Keratinocyte (primary cell): ENCODE data around the gene RHOBTB3. TPM values are rescaled to one million over a fixed set of nuclear protein-coding genes. Genes with fewer than 3 reads are reported as not detected.

Experiments used
- DNase-seq: peaks from one replicate; pipeline ENCODE4 v3.0.0-alpha.2; 2011; ENCODE audit warnings: low read depth, missing footprints, low spot score
- FAIRE-seq: peaks from 2 replicates; lab custom pipeline; 2011; peaks lifted over from hg19 to GRCh38; lab: Jason Lieb, UNC
- H2AFZ ChIP-seq: 2 replicates; pipeline ENCODE4 v1.6.0; 2012; ENCODE audit warnings: low read length, control low read depth, inconsistent platforms; ENCODE audit not compliant: control insufficient read depth
- H3K27ac ChIP-seq: 2 replicates; pipeline ENCODE4 v1.5.1; 2011; ENCODE audit warnings: low read length; ENCODE audit not compliant: control insufficient read depth, insufficient read depth
- H3K27me3 ChIP-seq: 3 replicates; pipeline ENCODE4 v1.6.0; 2011; ENCODE audit warnings: low read length; ENCODE audit not compliant: control insufficient read depth, insufficient read depth; ENCODE audit errors: extremely low read depth
- H3K36me3 ChIP-seq, 2 experiments: 2 replicates in 1 of 2; 3 replicates in 1 of 2; pipeline ENCODE4 v1.5.1; 2011; ENCODE audit warnings: low read length in 2 of 2, mild to moderate bottlenecking in 1 of 2; ENCODE audit not compliant: control insufficient read depth in 2 of 2, insufficient read depth in 2 of 2; ENCODE audit errors: extremely low read depth in 1 of 2
- H3K4me1 ChIP-seq: 3 replicates; pipeline ENCODE4 v1.5.1; 2011; ENCODE audit warnings: low read length; ENCODE audit not compliant: control insufficient read depth, insufficient read depth; ENCODE audit errors: extremely low read depth
- H3K4me2 ChIP-seq: 3 replicates; pipeline ENCODE4 v1.6.0; 2011; ENCODE audit warnings: low read depth, low read length; ENCODE audit not compliant: control insufficient read depth, insufficient read depth; ENCODE audit errors: extremely low read depth
- H3K4me3 ChIP-seq, 3 experiments: fragments of 200-600 bp in 1 of 3; sonication (generic) in 1 of 3; 2 replicates in 2 of 3; 3 replicates in 1 of 3; pipeline ENCODE4 v1.5.1; 2011 to 2016; ENCODE audit warnings: low read length in 3 of 3, mild to moderate bottlenecking in 3 of 3, control low read depth in 2 of 3, inconsistent platforms in 1 of 3, low read depth in 1 of 3, mixed read lengths in 1 of 3, mixed run types in 1 of 3, moderate library complexity in 1 of 3; ENCODE audit not compliant: control insufficient read depth in 2 of 3, insufficient read depth in 2 of 3; ENCODE audit errors: extremely low read depth in 1 of 3
- H3K79me2 ChIP-seq: 2 replicates; pipeline ENCODE4 v1.6.0; 2012; ENCODE audit warnings: low read length; ENCODE audit not compliant: control insufficient read depth, insufficient read depth
- H3K9ac ChIP-seq: 3 replicates; pipeline ENCODE4 v1.6.0; 2011; ENCODE audit warnings: low read length; ENCODE audit not compliant: control insufficient read depth, insufficient read depth; ENCODE audit errors: extremely low read depth
- H3K9me1 ChIP-seq: 3 replicates; pipeline ENCODE4 v1.6.0; 2011; ENCODE audit warnings: low read length; ENCODE audit not compliant: control insufficient read depth, insufficient read depth; ENCODE audit errors: extremely low read depth
- H3K9me3 ChIP-seq: 2 replicates; pipeline ENCODE4 v1.5.1; 2012; ENCODE audit warnings: low read depth, low read length; ENCODE audit not compliant: control insufficient read depth
- H4K20me1 ChIP-seq: 3 replicates; pipeline ENCODE4 v1.6.0; 2011; ENCODE audit warnings: low read length; ENCODE audit not compliant: control insufficient read depth, insufficient read depth; ENCODE audit errors: extremely low read depth
- CTCF ChIP-seq, 3 experiments: IDR thresholded peaks in 1 of 3; conservative IDR thresholded peaks in 1 of 3; optimal IDR thresholded peaks in 1 of 3; 2 replicates in 2 of 3; 3 replicates in 1 of 3; pipeline versions ENCODE3 to v1.5.1; 2011; ENCODE audit warnings: low read length in 3 of 3, mild to moderate bottlenecking in 3 of 3, moderate library complexity in 2 of 3, control low read depth in 1 of 3, inconsistent platforms in 1 of 3; ENCODE audit not compliant: insufficient read depth in 2 of 3; ENCODE audit errors: extremely low read depth in 1 of 3
- EZH2 ChIP-seq: IDR thresholded peaks from one replicate; pipeline ENCODE4 v1.6.1; 2012; ENCODE audit warnings: inconsistent platforms, mild to moderate bottlenecking, low read length, moderate library complexity
- dilution Hi-C: fragments of 300-500 bp; cut with MboI; formaldehyde crosslinking; loops from one replicate; pipeline ENCODE4 v1.7.0; 2020; ENCODE audit warnings: low sequenced_read_pairs; ENCODE audit not compliant: extremely low pct_ligation_motif_present
- polyA plus RNA-seq, 5 experiments: library from polyadenylated mRNA; depleted of rRNA in 3 of 5; stranded (reverse) in 3 of 5; stranded (forward) in 1 of 5; unstranded in 1 of 5; fragments of >200 nt; gene quantifications; 1 replicate in 1 of 5; 2 replicates in 3 of 5; 3 replicates in 1 of 5; pipeline versions ENCODE4 v1.2.1 to v1.2.3, GENCODE V29; 2011 to 2012; ENCODE audit warnings: missing spikeins in 2 of 5, low read depth in 1 of 5, low replicate concordance in 1 of 5

The RHOBTB3 gene
- polyA plus RNA-seq, 1 donor (not counting 4 experiments of a cell fraction or from before 2014, with no cell fraction given) = 4.7 TPM

GRCh38 chr5:95840956-95841705, 110.0 kb downstream of the RHOBTB3 start:
- TF ChIP-seq EZH2 (no peak), CTCF (optimal IDR thresholded peaks at IDR 0.05 in 1 of 3, IDR thresholded peaks at IDR 0.05 in 1 of 3, conservative IDR thresholded peaks at IDR 0.05 in 1 of 3; ENCODE audit: extremely low read depth in 1 of 3, insufficient read depth in 2 of 3, low read length in 3 of 3) (no peak)
- Histone ChIP-seq H3K4me2 (no peak overlapping the region), H3K27me3 (no peaks in the 10 kb centered on the region), H3K79me2 (no peaks in the 10 kb centered on the region), H4K20me1 (no peaks in the 10 kb centered on the region), H3K36me3 (no peaks in the 10 kb centered on the region), H3K4me3 (no peak overlapping the region), H3K27ac (no peak overlapping the region), H3K9me3 (no peaks in the 10 kb centered on the region), H3K4me1 (no peaks in the 10 kb centered on the region), H3K9me1 (no peaks in the 10 kb centered on the region), H2AFZ (no peak overlapping the region), H3K9ac (no peak overlapping the region)
- DNase-seq = no peak
- dilution Hi-C loops = no loop called here
- no peak for FAIRE-seq

- dilution Hi-C loops = no loop called here
- no peaks in the 10 kb centered on the region for H3K9me1 ChIP-seq
- H3K9ac ChIP-seq = no peak overlapping the region
- no peak overlapping the region for H2AFZ ChIP-seq
- FAIRE-seq (no peak), DNase-seq (no peak)
- H3K4me1 ChIP-seq = peaks cover 7% of the 10 kb centered on the region
- H4K20me1 ChIP-seq = no peaks in the 10 kb centered on the region
- H3K79me2 ChIP-seq = no peaks in the 10 kb centered on the region
- H3K4me2 ChIP-seq = no peak overlapping the region
- H3K27ac ChIP-seq = no peak overlapping the region
- H3K4me3 ChIP-seq = no peak overlapping the region
- no peak for TF ChIP-seq EZH2
- TF ChIP-seq CTCF (optimal IDR thresholded peaks at IDR 0.05 in 1 of 3, IDR thresholded peaks at IDR 0.05 in 1 of 3, conservative IDR thresholded peaks at IDR 0.05 in 1 of 3; ENCODE audit: extremely low read depth in 1 of 3, insufficient read depth in 2 of 3, low read length in 3 of 3) = no peak
- H3K27me3 ChIP-seq = no peaks in the 10 kb centered on the region
- no peaks in the 10 kb centered on the region for H3K36me3 ChIP-seq
- no peaks in the 10 kb centered on the region for H3K9me3 ChIP-seq
Observed at GRCh38 chr5:95841914-95842812, 111.0 kb downstream of the RHOBTB3 start.
